HG03460 (cell line): ENCODE measurements around the gene GOLGA6L2.
"Not testable (repeated sequence)": the region's sequence is repeated elsewhere in the genome, so short reads cannot be mapped to it uniquely, and the experiment has no call there.

ENCODE experiments used
- ATAC-seq: cut with Tn5 transposase; IDR thresholded peaks from one replicate; pipeline ENCODE4 v1.9.1; 2021; ENCODE audit not compliant: unreplicated experiment

The GOLGA6L2 gene

DNA sequence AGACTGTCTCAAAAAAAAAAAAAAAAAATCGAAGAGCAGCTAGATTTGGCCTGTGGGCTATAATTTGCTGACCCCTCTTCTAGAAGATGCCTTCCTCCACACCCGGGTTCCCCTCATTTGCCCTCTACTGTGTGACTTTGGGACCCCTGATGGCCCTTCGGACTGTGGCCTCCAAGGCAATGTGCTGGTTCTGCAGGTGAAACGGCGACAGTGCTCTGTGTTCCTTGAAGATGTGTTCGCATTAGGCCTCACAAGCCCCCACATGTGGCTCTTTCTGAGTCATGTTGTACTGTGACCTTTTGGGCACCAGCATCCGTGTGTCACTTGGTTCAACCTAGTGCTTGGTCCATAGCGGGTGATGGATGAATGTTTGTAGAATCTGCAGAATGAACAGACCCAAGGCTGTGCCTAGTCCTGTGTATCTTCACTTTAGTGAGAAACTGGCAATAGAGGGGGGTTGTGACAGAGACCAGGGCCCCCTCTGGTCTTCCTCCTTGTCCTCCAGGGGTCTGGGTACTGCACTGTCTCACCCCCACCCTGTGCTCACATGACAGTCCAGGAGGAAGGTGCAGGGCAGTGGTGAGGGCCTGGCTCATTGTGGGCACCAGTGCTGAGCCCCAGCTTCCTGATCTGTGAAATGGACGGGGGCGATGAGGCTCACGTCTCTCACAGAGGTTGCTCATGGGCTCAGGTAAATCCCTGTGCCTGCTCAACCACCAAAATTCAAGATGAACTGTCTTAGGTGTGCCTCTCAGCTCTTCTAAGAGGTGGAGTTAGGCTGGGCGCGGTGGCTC lies 22.7 kb downstream of the GOLGA6L2 start:
- no peak for ATAC-seq

GRCh38 chr15:23422946-23423708 lies 23.9 kb downstream of the GOLGA6L2 start:
- no peak for ATAC-seq

DNA sequence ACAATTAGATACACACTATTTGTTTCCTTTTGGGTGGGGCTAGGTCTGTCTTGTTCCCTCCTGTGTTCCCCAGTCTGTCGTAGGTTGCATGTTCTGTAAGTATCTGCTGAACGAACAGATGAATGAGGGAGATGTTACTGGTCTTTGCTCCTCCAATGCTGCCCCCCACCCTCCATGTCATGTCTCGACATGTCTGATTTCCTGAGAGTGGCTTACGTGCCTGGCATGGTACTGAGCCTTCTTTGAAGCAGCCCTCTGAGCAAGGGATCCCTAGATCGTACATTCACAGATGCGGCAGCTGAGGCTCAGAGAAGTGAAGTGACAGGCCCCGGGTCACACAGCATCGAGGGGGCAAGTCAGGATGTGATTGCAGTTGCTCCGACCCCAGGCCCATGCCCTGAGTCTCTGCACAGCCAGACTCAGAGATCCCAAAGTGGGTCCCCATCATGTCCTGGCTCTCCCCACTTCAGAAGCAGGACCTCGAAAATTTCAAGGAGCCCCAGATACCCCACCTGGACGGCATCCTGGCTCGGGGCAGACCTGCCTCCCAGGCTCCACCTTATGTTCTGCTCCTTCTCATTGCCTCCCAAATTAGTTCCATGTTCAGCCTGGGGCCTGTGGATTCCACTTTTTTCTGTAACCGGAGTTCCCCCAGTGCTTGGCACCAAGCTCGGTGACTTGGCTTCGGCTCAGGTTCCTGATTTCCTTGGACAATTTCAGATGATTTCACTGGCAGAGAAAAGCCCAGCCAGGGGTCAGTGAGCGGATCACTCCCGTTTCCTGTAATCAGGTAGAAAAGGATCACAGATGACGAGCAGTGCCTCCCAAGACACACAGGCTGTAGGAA lies 24.7 kb downstream of the GOLGA6L2 start:
- ATAC-seq: no peak

GRCh38 chr15:23420806-23421575 lies 26.1 kb downstream of the GOLGA6L2 start:
- no peak for ATAC-seq

GRCh38 chr15:23416349-23417276 lies 30.4 kb downstream of the GOLGA6L2 start:
- no peak for ATAC-seq

- ATAC-seq: not testable (repeated sequence)
Observed at GRCh38 chr15:23415866-23416265, 31.2 kb downstream of the GOLGA6L2 start.

DNA sequence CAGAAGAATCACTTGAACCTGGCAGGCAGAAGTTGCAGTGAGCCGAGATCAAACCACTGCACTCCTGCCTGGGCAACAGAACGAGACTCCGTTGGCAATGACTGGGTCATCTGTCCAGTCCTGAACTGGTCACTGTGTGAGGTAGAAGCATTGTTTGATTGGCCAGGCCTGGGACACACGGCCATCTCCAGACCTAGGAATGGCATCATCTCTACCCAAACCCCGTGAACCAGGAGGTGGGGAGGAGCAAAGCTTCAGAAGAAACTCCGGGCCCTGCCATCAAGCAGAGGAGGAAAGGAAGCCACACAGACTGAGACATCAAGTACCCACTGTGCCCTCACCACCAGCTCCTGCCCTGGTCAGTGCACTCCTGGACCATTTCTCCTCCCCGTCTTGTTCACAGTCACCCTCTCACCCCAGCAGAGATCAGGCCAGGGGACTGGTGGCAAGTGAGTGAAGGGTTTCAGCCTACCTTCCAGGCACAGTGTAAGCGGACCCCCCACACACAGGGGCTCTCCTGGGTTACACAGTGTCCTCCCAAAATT lies 31.6 kb downstream of the GOLGA6L2 start:
- ATAC-seq: no peak

DNA sequence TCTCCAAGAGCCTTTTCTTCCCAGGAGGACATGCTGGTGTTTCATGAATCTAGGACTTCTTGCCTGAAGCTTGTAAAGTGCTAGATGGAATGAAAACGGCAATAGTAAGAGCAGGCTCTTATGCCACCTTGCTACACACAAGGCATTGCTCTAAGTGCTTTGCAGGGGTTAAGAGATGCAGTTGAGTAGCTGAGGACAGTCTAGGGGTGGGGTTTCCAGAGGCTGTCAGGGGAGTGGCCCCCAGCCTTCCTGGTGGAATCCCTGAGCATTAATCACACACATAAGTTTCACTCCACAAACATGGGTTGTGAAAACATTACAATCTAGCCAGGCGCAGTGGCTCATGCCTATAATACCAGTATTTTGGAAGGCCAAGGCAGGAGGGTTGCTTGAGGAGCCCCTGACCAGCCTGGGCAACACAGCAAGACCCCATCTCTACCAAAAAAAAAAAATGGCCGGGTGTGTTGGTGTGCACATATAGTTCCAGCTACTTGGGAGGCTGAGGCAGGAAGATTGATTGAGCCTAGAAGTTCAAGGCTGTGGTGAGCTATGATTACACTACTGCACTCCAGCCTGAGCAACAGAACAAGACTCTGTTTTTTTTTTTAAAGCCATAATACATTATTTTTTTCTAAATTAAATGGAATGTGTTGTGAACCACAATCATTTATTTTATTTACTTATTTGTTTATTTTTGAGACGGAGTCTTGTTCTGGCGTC lies 34.0 kb downstream of the GOLGA6L2 start:
- not testable (repeated sequence) for ATAC-seq

DNA sequence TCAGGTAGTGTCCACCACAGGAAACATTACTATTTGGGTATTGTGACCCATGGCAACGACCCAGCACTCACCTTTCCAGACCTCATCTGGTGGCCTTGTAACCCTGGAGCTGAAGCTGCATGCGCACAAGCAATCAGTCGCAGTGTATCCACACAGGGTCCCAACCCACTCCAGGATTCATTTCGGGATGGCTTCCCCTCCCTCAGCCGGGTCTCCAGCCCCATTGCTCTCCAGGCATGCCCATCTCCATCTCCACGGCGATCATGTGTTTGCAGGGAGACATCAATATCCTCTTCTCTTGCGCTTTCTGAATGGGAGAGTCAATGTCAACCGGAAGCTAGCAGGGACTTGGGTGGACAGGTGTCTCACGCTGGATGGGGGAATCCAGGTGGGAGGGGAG lies 35.2 kb downstream of the GOLGA6L2 start:
- no peak for ATAC-seq

GRCh38 chr15:23403550-23403949 lies 43.5 kb downstream of the GOLGA6L2 start:
- ATAC-seq: no peak

GRCh38 chr15:23402544-23402943 lies 44.5 kb downstream of the GOLGA6L2 start:
- no peak for ATAC-seq

- no peak for ATAC-seq
Observed at GRCh38 chr15:23402140-23402539, 44.9 kb downstream of the GOLGA6L2 start.

GRCh38 chr15:23401627-23402026 lies 45.4 kb downstream of the GOLGA6L2 start:
- ATAC-seq: no peak

DNA sequence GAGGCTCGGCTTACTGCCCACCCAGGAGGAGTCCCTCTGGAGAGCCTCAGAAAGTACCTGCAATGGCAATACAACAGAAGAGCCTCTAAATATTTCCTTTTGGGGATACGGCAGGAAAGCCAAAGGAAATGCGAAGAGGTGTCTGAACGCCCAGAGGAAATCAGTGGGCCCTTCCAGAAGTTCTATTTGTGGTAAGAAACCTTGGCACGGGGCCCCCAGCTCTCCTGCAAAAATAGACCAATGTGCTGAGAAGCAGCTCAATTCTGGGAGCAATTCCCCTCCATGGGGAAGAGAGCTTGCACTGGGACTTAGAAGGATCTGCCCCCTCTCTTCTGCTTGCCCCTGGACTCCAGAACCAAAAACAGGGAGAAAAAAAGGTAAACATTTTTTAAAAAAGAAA lies 47.8 kb downstream of the GOLGA6L2 start:
- ATAC-seq: not testable (repeated sequence)

DNA sequence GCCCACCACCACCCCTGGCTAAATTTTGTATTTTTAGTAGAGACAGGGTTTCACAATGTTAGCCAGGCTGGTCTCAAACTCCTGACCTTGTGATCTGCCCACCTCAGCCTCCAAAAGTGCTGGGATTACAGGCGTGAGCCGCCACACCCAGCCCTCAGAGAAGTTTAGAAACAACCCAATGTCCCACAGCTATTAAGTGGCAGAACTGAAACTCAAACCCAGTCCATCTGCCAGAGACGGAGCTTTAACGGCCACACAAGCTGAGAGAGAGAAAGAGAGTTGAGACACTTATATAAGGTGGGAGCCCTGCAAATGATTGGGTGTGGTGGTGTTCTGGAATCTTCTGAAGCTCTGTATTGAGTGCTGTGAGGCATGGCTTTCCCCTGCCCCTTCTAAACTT lies 48.7 kb downstream of the GOLGA6L2 start:
- not testable (repeated sequence) for ATAC-seq

GRCh38 chr15:23397779-23398178 lies 49.3 kb downstream of the GOLGA6L2 start:
- ATAC-seq: no peak

DNA sequence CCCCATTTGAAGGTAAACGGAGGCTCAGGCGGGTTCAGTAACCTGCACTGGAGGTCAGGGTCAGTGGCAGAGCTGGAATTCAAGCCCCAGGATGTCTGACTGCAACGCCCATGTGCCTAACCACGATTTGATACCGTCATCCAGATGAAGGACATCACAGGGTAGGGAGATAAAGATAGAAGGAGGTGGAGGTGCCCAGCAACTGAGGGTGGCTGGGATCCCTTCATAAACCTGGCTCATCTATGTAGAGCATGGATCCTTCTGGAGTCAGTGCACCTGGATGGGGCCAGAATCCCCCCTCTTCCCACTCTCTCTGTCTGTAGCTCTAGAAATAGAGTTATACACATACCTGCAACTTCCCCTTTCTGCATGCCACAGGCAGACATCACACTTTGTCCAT lies 51.2 kb downstream of the GOLGA6L2 start:
- ATAC-seq: no peak

GRCh38 chr15:23395030-23395692 lies 51.9 kb downstream of the GOLGA6L2 start:
- ATAC-seq: no peak
